Calu3 (cell line): ENCODE results near the gene TPST1. TPM values are rescaled to one million over a fixed set of nuclear protein-coding genes. Genes with fewer than 3 reads are reported as not detected.

Experiments
- BruUV-seq: library from RNA; stranded (reverse); fragments of 400-500 nt; replicated peaks from 2 replicates; lab custom pipeline; 2021; lab: Mats Ljungman, UMichigan
- CTCF ChIA-PET: fragments of 300-600 bp; sonication (Branson Sonifier 250); formaldehyde crosslinking; loops from one replicate; lab custom pipeline; 2022; ENCODE audit warnings: antibody characterized with exemption; lab: Charles Lee
- DNase-seq: peaks from one replicate; pipeline ENCODE4 v3.0.0; 2022
- H3K27ac Mint-ChIP-seq: one replicate; pipeline ENCODE4 v1.8.0; 2022; ENCODE audit warnings: mixed read lengths; ENCODE audit not compliant: unreplicated experiment
- H3K27me3 Mint-ChIP-seq: one replicate; pipeline ENCODE4 v1.8.0; 2022; ENCODE audit warnings: mixed read lengths; ENCODE audit not compliant: unreplicated experiment
- H3K36me3 Mint-ChIP-seq: one replicate; pipeline ENCODE4 v1.8.0; 2022; ENCODE audit warnings: mild to moderate bottlenecking, moderate library complexity, mixed read lengths; ENCODE audit not compliant: insufficient read depth, unreplicated experiment
- H3K4me1 Mint-ChIP-seq: one replicate; pipeline ENCODE4 v1.8.0; 2022; ENCODE audit warnings: mild to moderate bottlenecking, low read depth, mixed read lengths; ENCODE audit not compliant: unreplicated experiment
- H3K4me3 Mint-ChIP-seq: one replicate; pipeline ENCODE4 v1.8.0; 2022; ENCODE audit warnings: mild to moderate bottlenecking, low read depth, moderate library complexity, mixed read lengths; ENCODE audit not compliant: unreplicated experiment
- H3K9me3 Mint-ChIP-seq: one replicate; pipeline ENCODE4 v1.8.0; 2022; ENCODE audit warnings: low read depth, mixed read lengths; ENCODE audit not compliant: unreplicated experiment
- intact Hi-C: fragments of 100-400 bp; cut with micrococcal nuclease; formaldehyde crosslinking; loops from one replicate; pipeline ENCODE4 v1.10.0; 2022; ENCODE audit not compliant: unreplicated experiment
- total RNA-seq: library from RNA; stranded (reverse); gene quantifications from 2 replicates; pipeline ENCODE4 v1.2.3, GENCODE V29; 2022
- TF ChIP-seq, protein P1 (sequence below): fragments of 200-600 bp; IDR thresholded peaks from one replicate; pipeline ENCODE4 v1.8.0; 2022; ENCODE audit warnings: antibody characterized with exemption; ENCODE audit not compliant: unreplicated experiment

TPST1 gene
- total RNA-seq, 1 experiment from 2014 or later: 11.4 TPM

DNA sequence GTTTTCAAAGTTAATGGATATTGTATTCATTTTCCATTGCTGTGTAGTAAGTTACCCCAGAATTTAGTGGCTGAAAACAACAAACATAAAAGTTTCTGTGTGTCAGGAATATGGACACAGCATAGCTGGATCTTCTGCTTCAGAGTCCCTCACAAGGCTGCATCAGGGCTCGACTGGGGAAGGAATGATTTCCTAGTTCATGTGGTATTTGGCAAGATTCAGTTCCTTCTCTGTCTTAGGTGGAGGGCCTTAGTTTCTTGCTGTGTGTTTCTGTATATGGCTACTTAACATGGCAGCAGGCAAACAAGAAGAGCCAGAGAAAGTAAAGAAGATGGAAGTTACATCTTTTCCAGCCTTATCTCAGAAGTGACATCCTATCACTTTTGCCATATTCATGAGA, 51.1 kb downstream of the TPST1 start:
- intact Hi-C loops: no loop called here
- BruUV-seq: no TSS peak
- Mint-ChIP-seq H3K9me3 (no peaks in the 10 kb centered on the region), H3K27me3 (no peaks in the 10 kb centered on the region), H3K4me3 (no peak overlapping the region), H3K27ac (no peak overlapping the region), H3K4me1 (no peaks in the 10 kb centered on the region), H3K36me3 (no peaks in the 10 kb centered on the region)
- DNase-seq: no peak
- TF ChIP-seq, protein P1, sequence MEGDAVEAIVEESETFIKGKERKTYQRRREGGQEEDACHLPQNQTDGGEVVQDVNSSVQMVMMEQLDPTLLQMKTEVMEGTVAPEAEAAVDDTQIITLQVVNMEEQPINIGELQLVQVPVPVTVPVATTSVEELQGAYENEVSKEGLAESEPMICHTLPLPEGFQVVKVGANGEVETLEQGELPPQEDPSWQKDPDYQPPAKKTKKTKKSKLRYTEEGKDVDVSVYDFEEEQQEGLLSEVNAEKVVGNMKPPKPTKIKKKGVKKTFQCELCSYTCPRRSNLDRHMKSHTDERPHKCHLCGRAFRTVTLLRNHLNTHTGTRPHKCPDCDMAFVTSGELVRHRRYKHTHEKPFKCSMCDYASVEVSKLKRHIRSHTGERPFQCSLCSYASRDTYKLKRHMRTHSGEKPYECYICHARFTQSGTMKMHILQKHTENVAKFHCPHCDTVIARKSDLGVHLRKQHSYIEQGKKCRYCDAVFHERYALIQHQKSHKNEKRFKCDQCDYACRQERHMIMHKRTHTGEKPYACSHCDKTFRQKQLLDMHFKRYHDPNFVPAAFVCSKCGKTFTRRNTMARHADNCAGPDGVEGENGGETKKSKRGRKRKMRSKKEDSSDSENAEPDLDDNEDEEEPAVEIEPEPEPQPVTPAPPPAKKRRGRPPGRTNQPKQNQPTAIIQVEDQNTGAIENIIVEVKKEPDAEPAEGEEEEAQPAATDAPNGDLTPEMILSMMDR: no peak
- CTCF ChIA-PET: no interaction called here

DNA sequence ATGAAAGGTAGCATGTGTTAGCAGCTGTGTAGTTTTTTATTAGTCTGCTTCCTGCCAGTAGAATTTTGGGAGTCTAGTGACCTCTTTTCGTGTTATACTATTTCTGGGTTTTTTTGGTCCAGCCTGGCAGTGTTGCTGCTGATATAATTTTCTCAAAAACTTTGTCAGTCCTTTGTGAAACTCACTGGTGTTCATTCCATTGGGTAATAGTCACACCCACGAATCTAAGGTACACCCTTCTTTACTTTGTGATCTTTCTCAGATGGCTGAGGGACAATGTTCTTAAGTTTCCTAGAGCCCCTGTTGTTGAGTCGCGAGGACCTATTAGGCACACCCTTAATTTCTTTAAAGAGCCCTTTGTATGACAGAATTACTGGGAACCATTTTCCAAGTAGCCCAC, 52.3 kb downstream of the TPST1 start:
- TF ChIP-seq, protein P1: no peak
- H3K9me3 Mint-ChIP-seq: no peaks in the 10 kb centered on the region
- H3K36me3 Mint-ChIP-seq: no peaks in the 10 kb centered on the region
- CTCF ChIA-PET: no interaction called here
- intact Hi-C loops: no loop called here
- no peaks in the 10 kb centered on the region for H3K27me3 Mint-ChIP-seq
- no TSS peak for BruUV-seq
- DNase-seq: no peak
- H3K4me3 Mint-ChIP-seq: no peak overlapping the region
- H3K27ac Mint-ChIP-seq: no peak overlapping the region
- H3K4me1 Mint-ChIP-seq: no peaks in the 10 kb centered on the region

DNA sequence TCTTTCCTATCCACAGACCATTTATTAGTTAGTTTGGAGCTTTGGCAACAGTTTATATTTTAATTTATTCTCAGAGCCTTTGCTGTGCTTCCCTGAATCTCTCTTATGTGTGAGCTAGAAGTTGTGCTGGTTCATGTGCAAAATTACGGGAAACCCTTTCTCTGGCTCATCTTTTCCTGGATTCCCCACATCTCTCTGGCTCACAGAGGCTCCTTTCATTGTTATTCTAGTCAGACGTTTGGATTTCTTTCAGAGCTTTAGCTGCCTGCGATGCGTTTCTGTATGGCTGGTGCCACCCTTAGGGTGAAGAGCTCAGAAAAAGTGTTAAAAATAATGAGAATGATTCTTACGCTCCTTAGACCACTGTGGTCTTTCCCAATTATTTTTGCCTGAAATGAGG, 53.3 kb downstream of the TPST1 start:
- intact Hi-C loops: no loop called here
- Mint-ChIP-seq H3K27me3 (no peaks in the 10 kb centered on the region), H3K27ac (no peak overlapping the region), H3K36me3 (no peaks in the 10 kb centered on the region), H3K4me3 (no peak overlapping the region), H3K9me3 (no peaks in the 10 kb centered on the region), H3K4me1 (no peaks in the 10 kb centered on the region)
- CTCF ChIA-PET: no interaction called here
- DNase-seq: no peak
- TF ChIP-seq, protein P1: no peak
- no TSS peak for BruUV-seq

DNA sequence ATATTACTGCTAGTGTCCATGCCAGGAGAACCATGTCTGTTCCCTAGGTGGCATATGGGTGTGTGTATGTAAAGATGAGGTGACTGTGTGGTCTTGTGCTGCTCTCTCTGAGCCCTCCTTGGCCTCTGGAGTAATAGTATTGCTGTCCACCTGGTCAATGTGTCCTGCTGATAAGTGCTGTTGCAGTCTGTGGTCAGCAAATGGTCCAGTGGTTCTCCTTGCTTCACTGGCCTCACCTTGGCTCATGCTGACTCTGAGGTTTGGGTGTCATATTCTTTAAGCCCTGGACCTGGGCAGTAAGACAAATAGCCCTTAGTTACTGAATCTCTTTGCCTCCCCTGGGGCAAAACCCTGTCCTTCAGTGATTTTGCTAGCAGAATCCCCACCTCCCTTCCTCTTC, 56.8 kb downstream of the TPST1 start:
- intact Hi-C loops: no loop called here
- H3K9me3 Mint-ChIP-seq: peaks cover 2% of the 10 kb centered on the region
- H3K27me3 Mint-ChIP-seq: no peaks in the 10 kb centered on the region
- no peaks in the 10 kb centered on the region for H3K36me3 Mint-ChIP-seq
- no peak overlapping the region for H3K27ac Mint-ChIP-seq
- no peaks in the 10 kb centered on the region for H3K4me1 Mint-ChIP-seq
- no peak for DNase-seq
- CTCF ChIA-PET: no interaction called here
- BruUV-seq: no TSS peak
- H3K4me3 Mint-ChIP-seq: no peak overlapping the region
- TF ChIP-seq, protein P1: no peak

DNA sequence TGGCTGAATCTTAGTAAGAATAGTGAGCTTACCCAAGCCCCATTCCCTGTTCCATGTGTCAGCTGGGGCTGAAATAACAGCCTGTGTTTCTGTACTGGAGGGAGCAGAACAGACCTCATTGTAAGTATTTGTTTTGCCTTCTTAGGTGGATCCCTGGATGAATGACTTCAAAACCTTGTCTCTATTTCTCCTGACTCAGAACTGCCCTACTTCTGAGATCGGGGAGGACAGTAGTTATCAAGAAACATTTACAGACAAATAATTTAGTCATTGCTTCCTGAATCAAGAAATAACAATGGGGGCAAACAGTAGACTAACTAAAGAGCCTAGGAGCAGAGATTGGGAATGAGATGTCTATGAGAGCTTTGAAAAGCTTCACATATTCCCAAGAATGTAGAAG, 58.8 kb downstream of the TPST1 start:
- H3K4me3 Mint-ChIP-seq: no peak overlapping the region
- H3K27ac Mint-ChIP-seq: no peak overlapping the region
- TF ChIP-seq, protein P1: no peak
- intact Hi-C loops: no loop called here
- H3K27me3 Mint-ChIP-seq: no peaks in the 10 kb centered on the region
- H3K36me3 Mint-ChIP-seq: no peaks in the 10 kb centered on the region
- DNase-seq: no peak
- CTCF ChIA-PET: interaction anchor here (0.6 kb wide), 1 partner anchor 25 kb away, joined by 3 read pairs; no protein-coding TSS in a partner anchor
- peaks cover 2% of the 10 kb centered on the region for H3K9me3 Mint-ChIP-seq
- no peaks in the 10 kb centered on the region for H3K4me1 Mint-ChIP-seq
- no TSS peak for BruUV-seq
